DLD1 (cell line): ENCODE results near the gene ZBTB7C.

Source experiments
- in situ Hi-C: cut with HindIII; loops from 2 replicates; pipeline ENCODE4 v1.10.0; 2017; ENCODE audit warnings: low sequenced_read_pairs

Gene ZBTB7C

DNA sequence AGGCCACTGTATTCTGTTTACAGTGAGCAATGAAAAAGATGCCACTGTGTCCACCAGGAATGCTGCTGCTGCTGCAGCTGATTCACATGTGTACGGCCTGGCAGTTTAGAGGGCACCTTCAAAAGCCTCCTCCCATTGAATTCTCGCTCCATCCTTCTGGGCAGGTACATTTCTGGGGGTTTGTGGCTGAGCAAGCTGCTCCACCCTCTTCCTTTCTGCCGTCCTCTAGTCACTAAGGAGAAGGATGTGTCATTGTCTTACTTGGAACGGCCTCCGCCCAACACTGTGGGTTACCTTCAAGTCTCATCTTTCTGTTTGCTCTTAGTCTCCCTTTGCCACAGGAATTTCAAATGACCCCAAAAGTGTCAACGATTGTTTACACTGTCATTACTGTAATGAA lies 182.0 kb downstream of the ZBTB7C start:
- in situ Hi-C loops, result loop anchor here (25.0 kb wide), 1 partner anchor 210 kb away; no protein-coding TSS in a partner anchor

DNA sequence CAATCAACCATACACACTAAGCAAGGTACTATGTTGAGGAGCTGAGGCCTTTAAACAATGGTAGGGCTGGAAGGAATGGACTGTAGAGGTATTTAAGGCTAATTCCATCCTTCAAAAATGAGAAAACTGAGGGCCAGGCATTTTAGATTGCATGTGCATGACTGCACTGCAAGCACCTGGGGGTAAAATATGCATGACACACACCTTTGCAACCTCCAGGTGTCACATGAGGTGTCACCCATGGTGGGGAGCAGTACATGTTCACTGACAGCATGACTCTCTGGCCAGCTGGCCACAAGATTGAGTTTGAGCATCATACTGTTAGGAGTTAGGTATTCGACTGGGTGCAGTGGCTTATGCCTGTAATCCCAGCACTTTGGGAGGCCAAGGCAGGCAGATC lies 182.8 kb downstream of the ZBTB7C start:
- in situ Hi-C loops, result loop anchor here (25.0 kb wide), 1 partner anchor 211 kb away; no protein-coding TSS in a partner anchor

- in situ Hi-C loops, result no loop called here
These were observed 187.1 kb downstream of the ZBTB7C start for GRCh38 chr18:48222118-48222517.

- in situ Hi-C loops, result no loop called here
These were observed 189.2 kb downstream of the ZBTB7C start for GRCh38 chr18:48219810-48220499.

DNA sequence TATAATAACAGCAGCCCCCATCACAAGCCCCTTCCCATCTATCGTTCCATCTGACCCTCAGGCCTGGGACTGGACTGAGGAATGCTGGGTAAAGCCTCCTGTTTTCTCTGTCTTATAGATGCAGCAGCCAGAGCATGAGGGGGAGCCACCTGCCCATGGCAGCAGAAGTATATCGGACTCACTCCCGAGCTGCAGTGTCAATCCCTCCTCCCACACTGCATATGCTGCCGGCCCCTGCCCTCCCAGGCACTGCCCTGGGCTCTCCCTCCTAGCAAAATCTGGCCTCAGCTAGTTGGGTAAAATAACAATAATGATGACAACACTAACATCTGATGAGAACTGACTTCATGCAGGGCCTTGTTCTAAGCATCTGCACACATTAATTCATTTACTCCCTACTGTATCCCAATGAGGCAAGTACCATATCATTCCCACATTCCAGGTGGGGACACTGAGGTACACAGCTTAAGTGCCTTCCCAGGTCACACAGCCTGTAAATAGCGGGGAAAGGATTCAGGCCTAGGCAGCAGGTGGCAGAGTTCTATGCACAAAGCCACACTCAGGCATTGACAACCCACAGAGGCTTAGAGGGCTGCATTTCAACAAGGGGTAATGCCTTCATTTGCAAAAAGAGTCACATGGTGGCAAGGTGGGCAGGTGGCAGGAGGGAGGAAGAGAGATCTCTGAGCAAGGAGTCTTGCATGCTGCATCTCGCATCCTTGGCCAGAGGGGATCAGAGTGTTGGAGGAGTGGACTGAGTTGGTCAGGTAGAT lies 190.0 kb downstream of the ZBTB7C start:
- in situ Hi-C loops, result no loop called here

DNA sequence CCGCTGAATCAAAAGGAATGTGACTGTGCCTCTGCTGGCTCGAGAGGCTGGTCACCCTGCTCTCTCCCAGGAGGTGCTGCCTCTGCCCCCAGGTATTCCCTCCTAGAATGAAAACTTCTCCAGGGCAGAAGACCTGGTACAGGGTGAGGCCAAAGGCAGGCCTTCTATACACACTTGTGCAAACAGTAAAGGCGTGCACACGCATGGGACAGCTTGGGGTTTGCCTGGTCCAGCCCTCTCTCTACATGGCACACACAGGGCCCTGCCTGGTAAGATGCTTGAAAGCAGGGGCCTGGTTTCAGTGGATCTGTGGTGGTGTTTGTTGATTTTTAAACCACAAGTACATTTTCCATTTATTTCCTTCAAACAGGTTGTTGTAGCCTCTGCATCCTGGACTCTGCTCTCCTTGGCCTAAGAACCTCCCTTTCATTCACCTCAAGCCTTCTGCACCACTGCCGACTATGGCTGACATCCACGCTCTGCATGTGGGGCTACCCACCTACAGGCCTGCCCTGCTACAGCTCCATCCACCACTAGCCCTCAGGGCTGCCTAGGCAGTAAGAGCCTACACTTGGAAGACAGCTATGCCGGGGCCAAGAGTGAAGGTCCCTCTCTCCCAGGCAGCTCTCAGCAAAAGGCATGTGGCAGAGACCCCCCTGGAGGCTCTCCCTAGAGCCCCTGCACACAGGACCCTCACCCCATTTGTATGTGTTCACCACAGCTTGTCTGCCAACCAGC lies 190.7 kb downstream of the ZBTB7C start:
- in situ Hi-C loops, result no loop called here

GRCh38 chr18:48217258-48218250 lies 191.6 kb downstream of the ZBTB7C start:
- in situ Hi-C loops, result no loop called here

DNA sequence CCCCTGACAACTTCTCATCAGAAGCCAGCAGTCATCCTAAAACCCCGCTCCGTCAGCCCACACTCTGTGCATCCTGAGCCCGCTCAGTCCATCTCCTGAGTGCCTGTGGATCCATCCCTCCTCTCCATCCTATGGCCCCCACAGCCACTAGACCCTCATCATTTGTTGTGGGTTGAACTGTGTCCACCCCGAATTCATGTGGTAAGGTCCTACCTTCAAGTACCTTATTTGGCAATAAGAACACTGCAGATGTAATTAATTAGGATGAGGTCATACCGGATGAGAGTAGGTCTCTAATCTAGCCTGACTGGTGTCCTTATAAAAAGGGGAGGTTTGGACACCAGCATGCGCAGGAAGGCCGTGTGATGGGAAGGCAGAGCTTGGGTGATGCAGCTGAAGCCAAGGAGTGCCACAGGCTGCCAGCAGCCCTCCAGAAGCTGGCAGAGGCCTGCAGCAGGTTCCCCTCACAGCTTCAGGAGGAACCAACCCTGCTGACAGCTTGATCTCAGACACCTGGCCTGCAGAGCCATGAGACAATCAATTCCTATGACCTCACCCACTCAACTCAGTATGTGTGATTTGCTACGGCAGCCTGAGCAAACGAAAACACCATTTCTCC lies 192.4 kb downstream of the ZBTB7C start:
- in situ Hi-C loops, result no loop called here

DNA sequence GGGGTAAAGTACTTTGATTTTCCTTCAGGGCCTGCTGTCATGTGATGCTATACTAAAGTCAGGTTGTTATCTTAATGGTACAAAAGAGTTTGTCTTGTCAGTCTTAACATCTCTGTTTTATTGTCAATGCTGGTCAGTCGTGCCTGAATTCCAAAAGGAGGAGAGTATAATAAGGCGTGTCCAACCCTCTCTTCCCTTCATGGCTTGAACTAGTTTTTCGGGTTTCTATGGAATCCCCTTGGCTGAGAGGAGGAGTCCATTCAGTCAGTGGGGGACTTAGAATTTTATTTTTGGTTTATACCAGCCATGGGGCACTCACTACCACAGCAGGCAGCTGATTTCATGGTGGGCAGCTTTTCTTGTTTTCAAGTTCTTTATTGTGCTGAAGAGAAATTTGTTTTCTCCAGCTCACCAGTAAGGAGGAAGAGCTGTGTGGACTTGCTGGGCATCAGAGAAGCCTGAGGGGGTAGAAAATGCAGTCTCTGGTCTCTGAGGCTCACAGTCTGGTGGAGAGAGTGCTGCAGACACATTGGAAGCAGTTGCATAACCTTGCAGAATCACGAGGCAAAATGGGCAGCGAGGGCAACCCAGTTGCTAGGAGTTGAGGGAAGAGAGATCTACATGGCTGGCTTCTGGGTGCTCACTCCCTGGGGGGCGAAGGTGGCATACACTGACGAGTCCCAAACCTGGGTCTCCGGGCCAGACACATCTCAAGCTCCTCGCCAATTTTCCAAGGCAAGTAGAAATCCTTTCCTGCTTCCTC lies 193.1 kb downstream of the ZBTB7C start:
- in situ Hi-C loops, result no loop called here

DNA sequence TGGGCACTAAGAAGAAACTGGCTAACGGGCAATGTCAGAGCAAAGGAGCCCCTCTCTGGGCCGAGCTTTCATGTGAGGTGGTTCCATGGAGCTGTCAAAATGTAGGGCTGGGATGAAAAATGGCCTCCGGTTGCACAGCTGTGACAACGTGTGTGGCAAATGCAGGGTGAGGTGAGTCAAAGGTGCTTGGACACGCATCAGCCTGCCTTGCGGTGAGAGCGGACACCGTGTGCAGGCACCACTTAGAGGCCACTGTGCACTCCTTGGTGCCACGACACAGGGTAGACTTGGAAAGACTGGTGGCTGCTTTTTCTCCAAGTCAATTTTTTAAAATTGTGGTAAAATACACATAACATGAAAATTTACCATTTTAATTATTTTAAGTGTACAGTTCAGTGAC lies 195.4 kb downstream of the ZBTB7C start:
- in situ Hi-C loops, result no loop called here

DNA sequence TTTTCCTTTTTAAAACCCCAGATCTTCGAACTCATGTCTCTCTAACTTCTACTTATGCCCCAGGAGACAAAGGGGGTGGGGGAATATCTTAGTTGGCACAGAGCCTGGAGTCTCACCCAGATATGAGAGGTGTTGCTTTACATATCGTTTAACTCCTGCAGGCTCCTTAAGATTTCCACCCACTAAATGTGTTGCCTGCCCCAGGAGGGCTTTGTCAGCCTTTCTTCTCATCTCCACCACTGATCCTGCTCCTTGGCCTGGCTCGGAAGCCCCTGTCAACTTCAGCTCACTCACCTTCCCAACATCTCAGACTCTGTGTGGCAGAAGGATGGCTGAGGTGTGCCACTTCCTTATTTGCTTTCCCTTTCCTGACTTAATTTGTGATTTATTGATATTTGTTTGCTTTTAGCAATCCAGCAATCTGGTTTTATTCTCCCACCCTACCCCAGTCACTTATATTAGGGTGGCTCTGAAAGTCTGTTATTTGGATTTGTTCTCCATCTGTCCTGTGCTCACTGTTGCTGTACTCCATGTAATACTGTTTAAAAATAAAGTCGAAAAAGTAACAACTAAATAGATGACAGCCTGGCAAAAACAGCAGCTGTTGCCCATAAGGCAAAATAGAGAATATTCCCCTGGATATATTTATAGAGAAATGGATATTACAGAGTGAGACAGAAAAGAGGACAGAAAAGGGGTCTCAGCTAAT lies 200.6 kb downstream of the ZBTB7C start:
- in situ Hi-C loops, result no loop called here

DNA sequence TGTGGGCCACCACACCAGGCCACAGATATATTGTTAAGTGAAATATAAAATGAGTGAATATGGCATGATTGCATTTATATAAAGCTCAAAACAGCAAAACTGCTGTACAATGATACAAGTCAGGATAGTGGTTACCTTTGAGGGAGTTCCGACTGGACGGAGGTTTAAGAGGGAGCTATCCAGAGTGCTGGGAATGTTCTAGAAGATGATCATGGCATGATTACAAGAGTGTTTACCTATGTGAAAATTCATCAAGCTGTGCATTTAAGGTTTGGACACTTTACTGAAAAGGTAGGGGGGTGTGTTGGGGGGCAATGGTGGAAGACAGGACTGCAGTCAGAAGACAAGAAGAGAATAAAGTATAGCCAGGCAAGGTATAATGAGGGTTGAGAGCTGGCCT lies 201.4 kb downstream of the ZBTB7C start:
- in situ Hi-C loops, result no loop called here

GRCh38 chr18:48206887-48207286 lies 202.3 kb downstream of the ZBTB7C start:
- in situ Hi-C loops, result no loop called here

GRCh38 chr18:48203961-48204666 lies 205.1 kb downstream of the ZBTB7C start:
- in situ Hi-C loops, result no loop called here

GRCh38 chr18:48203288-48203945 lies 205.8 kb downstream of the ZBTB7C start:
- in situ Hi-C loops, result no loop called here

GRCh38 chr18:48202350-48203260 lies 206.6 kb downstream of the ZBTB7C start:
- in situ Hi-C loops, result no loop called here

GRCh38 chr18:48202006-48202348 lies 207.2 kb downstream of the ZBTB7C start:
- in situ Hi-C loops, result no loop called here
